Adrenal gland (tissue), 12 donors: Measurements from ENCODE around the gene NQO1. TPM values are rescaled to one million over a fixed set of nuclear protein-coding genes. Genes with fewer than 3 reads are reported as not detected.

Experiments
- DNase-seq, 7 donors: peaks; one replicate each; pipeline ENCODE4 v3.0.0-alpha.2; 2019 to 2020
- H3K27ac ChIP-seq, 5 donors: fragments of 200-600 bp; sonication (generic) in 4 of 5; 1 replicate in 3 of 5; 2 replicates in 2 of 5; pipeline versions ENCODE4 v1.5.1 to v1.8.0; 2016 to 2020; ENCODE audit warnings: mild to moderate bottlenecking in 1 of 5
- H3K27me3 ChIP-seq: fragments of 200-600 bp; 2 replicates; pipeline ENCODE4 v1.8.0; 2021
- H3K36me3 ChIP-seq, 2 donors: fragments of 200-600 bp; replicated peaks in 1 of 2; 1 replicate in 1 of 2; 2 replicates in 1 of 2; pipeline versions ENCODE4 v1.5.1 to v1.8.0; 2018 to 2022
- H3K4me1 ChIP-seq, 2 donors: fragments of 200-600 bp; replicated peaks in 1 of 2; 1 replicate in 1 of 2; 2 replicates in 1 of 2; pipeline versions ENCODE4 v1.5.1 to v1.8.0; 2018 to 2021
- H3K4me3 ChIP-seq, 4 donors: fragments of 200-600 bp; sonication (generic) in 3 of 4; one replicate each; pipeline ENCODE4 v1.5.1; 2016 to 2018
- H3K9me3 ChIP-seq, 3 donors: fragments of 200-600 bp; sonication (generic) in 1 of 3; replicated peaks in 1 of 3; 1 replicate in 2 of 3; 2 replicates in 1 of 3; pipeline versions ENCODE4 v1.5.1 to v1.8.0; 2016 to 2021
- CTCF ChIP-seq, 6 experiments: fragments of 450-650 bp in 4 of 6; fragments of 200-600 bp in 2 of 6; sonication (generic) in 1 of 6; IDR thresholded peaks; 1 replicate in 5 of 6; 2 replicates in 1 of 6; pipeline versions ENCODE4 v1.5.1 to v1.8.0; 2016 to 2021; ENCODE audit warnings: antibody characterized with exemption in 6 of 6, mild to moderate bottlenecking in 2 of 6, moderate library complexity in 1 of 6
- POLR2A ChIP-seq, 2 donors: fragments of 450-650 bp; IDR thresholded peaks; one replicate each; pipeline ENCODE4 v1.6.1; 2017; ENCODE audit warnings: antibody characterized with exemption in 2 of 2, mild to moderate bottlenecking in 2 of 2, moderate library complexity in 1 of 2
- whole genome bisulfite sequencing, 4 donors: extraction: QIAGEN DNeasy Blood & Tissue Kit in 2 of 4; methylation state at CpG; one replicate each; pipeline versions ENCODE4 v1.1.5 to v1.1.7; 2013 to 2017; 5-methylcytosine and 5-hydroxymethylcytosine counted together
- intact Hi-C, 2 donors: fragments of 100-400 bp; cut with DNase I; formaldehyde crosslinking; loops; one replicate each; pipeline versions ENCODE4 v1.14.1 to v1.15.0; 2022 to 2023
- polyA plus RNA-seq, 3 donors: library from polyadenylated mRNA; stranded (reverse); fragments of 200-250 nt in 2 of 3; fragments of 350-450 nt in 1 of 3; fragmentation: Illumina TruSeq in 1 of 3; extraction: RNeasy Lipid Tissue Mini Kit (QIAGEN cat#74804) in 1 of 3; gene quantifications; one replicate each; pipeline ENCODE4 v1.2.3, GENCODE V29; 2013 to 2014
- total RNA-seq, 9 donors: library from RNA; depleted of rRNA in 4 of 9; stranded (reverse); fragments of >200 nt in 4 of 9; fragments of 120-200 nt in 1 of 9; fragmentation: NEBNext Ultra II Directional in 1 of 9; extraction: Animal tissue kit (Norgen Biotek cat#: 25700) in 1 of 9; gene quantifications; one replicate each; pipeline versions ENCODE4 v1.1.0 to v1.2.4, GENCODE V29; 2013 to 2023
- donor health status: healthy with polysubstance abuse.
- donor health status: Bipolar disorder and iron deficiency.
- donor health status: DM: yes; HTN: yes; CAD: no.
- donor health status: DM: no; HTN: no; CAD: no.
- donor health status: DM: no; HTN: no; CAD: no.
- donor health status: DM: yes; HTN: yes; CAD: no.

NQO1 gene
- total and polyA plus RNA-seq, 12 donors = 22.0 to 226 (median 98.0) TPM

DNA sequence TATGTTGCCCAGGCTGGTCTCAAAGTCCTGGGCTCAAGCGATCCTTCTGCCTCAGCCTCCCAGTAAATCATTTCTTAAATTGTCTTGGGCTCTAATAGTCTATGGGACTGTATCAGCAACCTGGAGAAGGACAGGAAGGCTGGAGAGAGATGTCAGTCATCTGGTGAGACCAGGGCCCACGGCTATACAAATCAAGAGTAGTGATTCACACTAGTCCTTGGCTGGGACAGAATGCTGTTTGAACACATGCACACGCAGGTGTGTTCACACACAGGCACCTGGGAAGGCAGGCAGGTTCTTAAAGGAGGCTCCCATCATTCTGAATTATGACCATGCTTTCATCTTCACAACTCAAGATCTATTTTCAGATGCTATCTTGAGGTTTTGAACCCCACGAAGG is 14.1 kb downstream of the NQO1 start:
- TF ChIP-seq CTCF (IDR thresholded peaks at IDR 0.05) = no peak
- no peak for TF ChIP-seq POLR2A (IDR thresholded peaks at IDR 0.05)
- no peak overlapping the region for H3K4me3 ChIP-seq
- no peaks in the 10 kb centered on the region for H3K27me3 ChIP-seq
- H3K4me1 ChIP-seq = peaks cover 0 to 6% of the 10 kb centered on the region in 2 donors
- H3K36me3 ChIP-seq = peaks cover 0 to 41% of the 10 kb centered on the region in 2 donors
- WGBS, 4 donors = 73 to 77% (median 74%) methylated on average over 4 of the region's 4 CpGs
- H3K27ac ChIP-seq = peak overlapping the region in 1 of 5 donors; percentile 26
- no peaks in the 10 kb centered on the region for H3K9me3 ChIP-seq
- DNase-seq = peak in 1 of 7 donors; percentile 42
- intact Hi-C loops = loop anchor here in 1 of 2 donors (5.0 kb wide), 1 partner anchor 40 kb away; the partner anchor contains the start of gene NOB1

GRCh38 chr16:69711115-69711740 is 15.1 kb downstream of the NQO1 start:
- H3K27ac ChIP-seq = peak overlapping the region in 2 of 5 donors; percentile 26 to 27
- intact Hi-C loops = loop anchor here (2.0 to 5.0 kb wide), 2 partner anchors 41 to 44 kb away; partner anchors contain the start of gene NOB1 (in 2 of the 2)
- peaks cover 0 to 6% of the 10 kb centered on the region in 2 donors for H3K4me1 ChIP-seq
- no peaks in the 10 kb centered on the region for H3K9me3 ChIP-seq
- WGBS, 4 donors = 67 to 80% (median 71%) methylated on average over 11 to 12 of the region's 12 CpGs
- peak in 6 of 7 donors; percentile 46 to 67 (median 56) for DNase-seq
- no peak overlapping the region for H3K4me3 ChIP-seq
- TF ChIP-seq CTCF (IDR thresholded peaks at IDR 0.05) (no peak), POLR2A (IDR thresholded peaks at IDR 0.05) (no peak)
- no peaks in the 10 kb centered on the region for H3K27me3 ChIP-seq
- peaks cover 0 to 38% of the 10 kb centered on the region in 2 donors for H3K36me3 ChIP-seq

DNA sequence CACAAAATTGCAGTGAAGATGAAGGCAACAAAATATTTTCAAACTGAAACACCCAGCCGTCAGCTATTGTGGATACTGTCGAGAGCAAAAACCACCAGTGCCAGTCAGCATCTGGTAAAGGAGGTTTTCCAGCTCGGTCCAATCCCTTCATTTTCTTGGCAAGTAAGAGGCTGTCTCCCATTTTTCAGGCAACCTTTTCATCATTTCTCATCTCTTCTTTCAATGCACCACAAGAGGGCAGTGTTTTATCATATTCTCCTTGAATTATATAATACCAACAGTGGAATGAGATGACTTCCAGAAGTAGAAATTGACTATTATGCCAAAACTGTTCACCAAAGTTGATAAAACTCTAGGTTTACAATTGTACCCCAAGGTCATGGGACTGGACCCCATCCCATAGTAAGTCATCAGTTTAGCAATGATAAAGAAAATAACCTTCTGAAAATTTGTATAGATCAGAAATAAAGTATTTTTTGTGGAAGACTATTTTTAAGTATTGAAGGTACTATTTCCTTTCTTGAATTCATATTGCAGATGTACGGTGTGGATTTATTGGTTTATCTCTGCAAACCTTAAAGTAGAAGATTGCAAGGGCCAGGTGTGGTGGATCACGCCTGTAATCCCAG is 16.8 kb downstream of the NQO1 start:
- TF ChIP-seq POLR2A (IDR thresholded peaks at IDR 0.05) (no peak), CTCF (IDR thresholded peaks at IDR 0.05) (peak; percentile 68 to 90 (median 82))
- Histone ChIP-seq H3K9me3 (no peaks in the 10 kb centered on the region), H3K27ac (peak overlapping the region in 3 of 5 donors; percentile 23 to 52 (median 39)), H3K27me3 (no peaks in the 10 kb centered on the region), H3K36me3 (peaks cover 0 to 25% of the 10 kb centered on the region in 2 donors), H3K4me1 (peaks cover 0 to 6% of the 10 kb centered on the region in 2 donors), H3K4me3 (no peak overlapping the region)
- DNase-seq = peak in 2 of 7 donors; percentile 13 to 43
- WGBS, 4 donors = 26 to 38% (median 31%) methylated on average over 5 of the region's 5 CpGs
- intact Hi-C loops = loop anchor here (2.0 to 5.0 kb wide), 2 partner anchors 43 to 45 kb away; partner anchors contain the start of gene NOB1 (in 2 of the 2)

- Histone ChIP-seq H3K4me3 (no peak overlapping the region), H3K36me3 (peaks cover 0 to 22% of the 10 kb centered on the region in 2 donors), H3K27ac (no peak overlapping the region), H3K27me3 (no peaks in the 10 kb centered on the region), H3K4me1 (peaks cover 0 to 15% of the 10 kb centered on the region in 2 donors), H3K9me3 (no peaks in the 10 kb centered on the region)
- peak in 1 of 7 donors; percentile 49 for DNase-seq
- intact Hi-C loops = no loop called here
- WGBS, 4 donors = 84 to 90% (median 86%) methylated on average over 10 of the region's 10 CpGs
- TF ChIP-seq POLR2A (IDR thresholded peaks at IDR 0.05) = no peak
- TF ChIP-seq CTCF (IDR thresholded peaks at IDR 0.05) = no peak
Measured at GRCh38 chr16:69707920-69708683, 18.3 kb downstream of the NQO1 start.
